Breast epithelium (tissue), 3 donors: ENCODE measurements around the gene KDF1.

Experiments used
- POLR2A ChIP-seq: fragments of 450-650 bp; IDR thresholded peaks from one replicate; pipeline ENCODE4 v1.6.1; 2016; ENCODE audit warnings: antibody characterized with exemption, mild to moderate bottlenecking, moderate library complexity
- POLR2AphosphoS5 ChIP-seq, 3 donors: sonication (generic); formaldehyde crosslinking; IDR thresholded peaks; one replicate each; pipeline ENCODE4 v1.6.1; 2017; ENCODE audit warnings: antibody characterized with exemption in 3 of 3
- TF ChIP-seq, protein P1 (sequence below), 3 donors: fragments of 450-650 bp; IDR thresholded peaks; one replicate each; pipeline ENCODE4 v1.5.1; 2016 to 2017; ENCODE audit warnings: antibody characterized with exemption in 3 of 3, mild to moderate bottlenecking in 3 of 3, moderate library complexity in 3 of 3

DNA sequence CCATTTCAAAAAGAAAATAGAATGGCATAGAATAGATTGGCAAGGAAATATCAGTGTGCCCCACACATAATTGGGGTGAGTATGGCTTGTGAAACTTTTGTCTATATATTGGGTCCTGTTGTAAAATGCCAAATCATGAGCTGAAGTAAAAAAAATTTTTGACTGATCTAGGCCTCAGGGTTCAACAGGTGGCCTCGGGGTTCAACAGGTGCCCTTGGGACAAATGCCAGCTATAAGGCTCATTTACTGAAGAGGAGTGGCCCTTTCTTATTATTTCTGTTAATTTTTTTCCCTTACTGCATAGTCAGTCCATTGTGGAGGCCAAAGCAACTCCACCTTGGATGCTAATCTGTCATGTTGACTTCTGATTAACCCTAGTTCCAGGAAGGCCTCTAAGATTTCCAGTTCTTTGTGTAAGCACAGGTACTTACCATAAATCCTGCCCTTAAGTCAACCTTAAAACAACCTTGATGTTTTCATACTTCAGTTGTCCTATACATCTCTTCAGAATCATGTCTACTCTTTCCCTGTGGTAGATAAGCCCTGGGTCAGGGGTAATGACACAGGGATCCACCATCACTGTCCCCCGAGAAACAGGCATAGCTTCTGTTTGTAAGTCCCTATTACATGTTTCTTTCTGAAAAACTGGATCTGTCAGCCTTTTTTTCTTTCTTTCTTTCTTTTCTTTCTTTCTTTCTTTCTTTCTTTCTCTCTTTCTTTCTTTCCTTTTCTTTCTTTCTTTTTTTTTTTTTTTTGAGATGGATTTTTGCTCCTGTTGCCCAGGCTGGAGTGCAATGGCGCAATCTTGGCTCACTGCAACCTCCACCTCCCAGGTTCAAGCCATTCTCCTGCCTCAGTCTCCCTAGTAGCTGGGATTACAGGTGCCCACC is 16.6 kb upstream of the KDF1 start:
- TF ChIP-seq, protein P1, sequence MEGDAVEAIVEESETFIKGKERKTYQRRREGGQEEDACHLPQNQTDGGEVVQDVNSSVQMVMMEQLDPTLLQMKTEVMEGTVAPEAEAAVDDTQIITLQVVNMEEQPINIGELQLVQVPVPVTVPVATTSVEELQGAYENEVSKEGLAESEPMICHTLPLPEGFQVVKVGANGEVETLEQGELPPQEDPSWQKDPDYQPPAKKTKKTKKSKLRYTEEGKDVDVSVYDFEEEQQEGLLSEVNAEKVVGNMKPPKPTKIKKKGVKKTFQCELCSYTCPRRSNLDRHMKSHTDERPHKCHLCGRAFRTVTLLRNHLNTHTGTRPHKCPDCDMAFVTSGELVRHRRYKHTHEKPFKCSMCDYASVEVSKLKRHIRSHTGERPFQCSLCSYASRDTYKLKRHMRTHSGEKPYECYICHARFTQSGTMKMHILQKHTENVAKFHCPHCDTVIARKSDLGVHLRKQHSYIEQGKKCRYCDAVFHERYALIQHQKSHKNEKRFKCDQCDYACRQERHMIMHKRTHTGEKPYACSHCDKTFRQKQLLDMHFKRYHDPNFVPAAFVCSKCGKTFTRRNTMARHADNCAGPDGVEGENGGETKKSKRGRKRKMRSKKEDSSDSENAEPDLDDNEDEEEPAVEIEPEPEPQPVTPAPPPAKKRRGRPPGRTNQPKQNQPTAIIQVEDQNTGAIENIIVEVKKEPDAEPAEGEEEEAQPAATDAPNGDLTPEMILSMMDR (IDR thresholded peaks at IDR 0.05) = no peak
- no peak for TF ChIP-seq POLR2A
- no peak for TF ChIP-seq POLR2AphosphoS5 (IDR thresholded peaks at IDR 0.05)
